H9 (cell line): Measurements from ENCODE around the gene CCM2. TPM values are rescaled to one million over a fixed set of nuclear protein-coding genes. Genes with fewer than 3 reads are reported as not detected.

Experiments used
- DNase-seq: peaks from one replicate; pipeline ENCODE4 v3.0.0-alpha.2; 2017
- H2AFZ ChIP-seq: one replicate; pipeline ENCODE4 v1.6.1; 2013; ENCODE audit warnings: mild to moderate bottlenecking, low read length, control low read depth, moderate library complexity
- H2AK5ac ChIP-seq: 2 replicates; pipeline ENCODE4 v1.6.1; 2013; ENCODE audit warnings: low read length, control low read depth, mixed read lengths; ENCODE audit not compliant: insufficient read length
- H2BK120ac ChIP-seq: one replicate; pipeline ENCODE4 v1.6.1; 2013; ENCODE audit warnings: low read depth, mild to moderate bottlenecking, low read length, control low read depth, inconsistent platforms; ENCODE audit not compliant: poor library complexity, severe bottlenecking
- H2BK12ac ChIP-seq: 2 replicates; pipeline ENCODE4 v1.6.1; 2013; ENCODE audit warnings: low read length, control low read depth, mixed read lengths, low read depth; ENCODE audit not compliant: insufficient read length
- H2BK15ac ChIP-seq: 2 replicates; pipeline ENCODE4 v1.6.1; 2013; ENCODE audit warnings: low read depth, low read length, control low read depth
- H2BK20ac ChIP-seq: one replicate; pipeline ENCODE4 v1.6.1; 2013; ENCODE audit warnings: low read depth, mild to moderate bottlenecking, low read length, control low read depth, inconsistent platforms; ENCODE audit not compliant: poor library complexity, severe bottlenecking
- H2BK5ac ChIP-seq: 2 replicates; pipeline ENCODE4 v1.6.1; 2013; ENCODE audit warnings: low read length, control low read depth, mixed read lengths; ENCODE audit not compliant: insufficient read length
- H3K14ac ChIP-seq: 2 replicates; pipeline ENCODE4 v1.6.1; 2013; ENCODE audit warnings: low read length, control low read depth; ENCODE audit not compliant: insufficient read depth
- H3K18ac ChIP-seq: 2 replicates; pipeline ENCODE4 v1.6.1; 2013; ENCODE audit warnings: low read depth, mild to moderate bottlenecking, mixed read lengths, low read length, control low read depth; ENCODE audit not compliant: insufficient read length
- H3K23ac ChIP-seq: 2 replicates; pipeline ENCODE4 v1.6.1; 2013; ENCODE audit warnings: low read length, control low read depth, mixed read lengths, low read depth; ENCODE audit not compliant: insufficient read length
- H3K23me2 ChIP-seq: 2 replicates; pipeline ENCODE4 v1.6.1; 2013; ENCODE audit warnings: low read depth, mild to moderate bottlenecking, mixed read lengths, low read length, control low read depth; ENCODE audit not compliant: insufficient read length, poor library complexity, severe bottlenecking
- H3K27ac ChIP-seq: 2 replicates; pipeline ENCODE4 v1.5.1; 2013; ENCODE audit warnings: low read length, control low read depth, mixed read lengths, low read depth; ENCODE audit not compliant: insufficient read length
- H3K27me3 ChIP-seq: 2 replicates; pipeline ENCODE4 v1.6.1; 2013; ENCODE audit warnings: low read length, control low read depth, inconsistent platforms; ENCODE audit not compliant: insufficient read depth
- H3K4ac ChIP-seq: 2 replicates; pipeline ENCODE4 v1.6.1; 2013; ENCODE audit warnings: low read depth, mild to moderate bottlenecking, control low read depth, inconsistent platforms, low read length, moderate library complexity
- H3K4me1 ChIP-seq: 2 replicates; pipeline ENCODE4 v1.6.1; 2013; ENCODE audit warnings: low read length, control low read depth, inconsistent platforms; ENCODE audit not compliant: insufficient read depth
- H3K4me2 ChIP-seq: 2 replicates; pipeline ENCODE4 v1.6.1; 2013; ENCODE audit warnings: low read length, control low read depth, mixed read lengths; ENCODE audit not compliant: insufficient read length, insufficient read depth
- H3K56ac ChIP-seq: 2 replicates; pipeline ENCODE4 v1.6.1; 2013; ENCODE audit warnings: low read depth, mild to moderate bottlenecking, mixed read lengths, low read length, control low read depth; ENCODE audit not compliant: insufficient read length
- H3K79me1 ChIP-seq: 2 replicates; pipeline ENCODE4 v1.6.1; 2013; ENCODE audit warnings: low read depth, mild to moderate bottlenecking, moderate library complexity, low read length, control low read depth, inconsistent platforms; ENCODE audit not compliant: insufficient read depth, poor library complexity, severe bottlenecking
- H3K79me2 ChIP-seq: 2 replicates; pipeline ENCODE4 v1.6.1; 2013; ENCODE audit warnings: low read length, control low read depth, inconsistent platforms; ENCODE audit not compliant: insufficient read depth
- H3K9ac ChIP-seq: 2 replicates; pipeline ENCODE4 v1.6.1; 2013; ENCODE audit warnings: low read length, control low read depth, mixed read lengths; ENCODE audit not compliant: insufficient read length; ENCODE audit errors: extremely low read depth
- H3K9me3 ChIP-seq: one replicate; pipeline ENCODE4 v1.6.1; 2013; ENCODE audit warnings: low read depth, low read length, inconsistent platforms; ENCODE audit not compliant: control insufficient read depth
- H3T11ph ChIP-seq: one replicate; pipeline ENCODE4 v1.6.1; 2013; ENCODE audit warnings: mild to moderate bottlenecking, low read length, control low read depth, inconsistent platforms
- H4K20me1 ChIP-seq: one replicate; pipeline ENCODE4 v1.6.1; 2013; ENCODE audit not compliant: control insufficient read depth, insufficient read length, insufficient read depth
- H4K5ac ChIP-seq: 2 replicates; pipeline ENCODE4 v1.6.1; 2013; ENCODE audit warnings: low read depth, mild to moderate bottlenecking, mixed read lengths, low read length, control low read depth; ENCODE audit not compliant: insufficient read length
- H4K8ac ChIP-seq: replicated peaks from 2 replicates; pipeline ENCODE4 v1.6.1; 2013; ENCODE audit warnings: low read length, control low read depth, mixed read lengths, low read depth; ENCODE audit not compliant: insufficient read length
- H4K91ac ChIP-seq: 2 replicates; pipeline ENCODE4 v1.6.1; 2013; ENCODE audit warnings: low read depth, mild to moderate bottlenecking, moderate library complexity, mixed read lengths, low read length, control low read depth; ENCODE audit not compliant: insufficient read length
- H3K27ac Mint-ChIP-seq, 3 experiments: 2 replicates in 2 of 3; 3 replicates in 1 of 3; pipeline ENCODE4 v1.8.0; 2020 to 2021; ENCODE audit warnings: mixed read lengths in 3 of 3, mild to moderate bottlenecking in 1 of 3, moderate library complexity in 1 of 3
- H3K27me3 Mint-ChIP-seq: 2 replicates; pipeline ENCODE4 v1.8.0; 2021; ENCODE audit warnings: low read depth, mild to moderate bottlenecking, moderate library complexity, mixed read lengths
- H3K36me3 Mint-ChIP-seq, 3 experiments: 2 replicates in 2 of 3; 3 replicates in 1 of 3; pipeline ENCODE4 v1.8.0; 2020 to 2021; ENCODE audit warnings: low read depth in 3 of 3, mixed read lengths in 3 of 3; ENCODE audit not compliant: insufficient read depth in 1 of 3
- H3K4me1 Mint-ChIP-seq, 2 experiments: 2 replicates each; pipeline ENCODE4 v1.8.0; 2020; ENCODE audit warnings: mixed read lengths in 2 of 2
- H3K4me3 Mint-ChIP-seq, 2 experiments: 2 replicates in 1 of 2; 3 replicates in 1 of 2; pipeline ENCODE4 v1.8.0; 2020 to 2021; ENCODE audit warnings: mild to moderate bottlenecking in 2 of 2, mixed read lengths in 2 of 2, moderate library complexity in 1 of 2
- H3K9me3 Mint-ChIP-seq, 2 experiments: 2 replicates in 1 of 2; 3 replicates in 1 of 2; pipeline ENCODE4 v1.8.0; 2020; ENCODE audit warnings: mild to moderate bottlenecking in 2 of 2, mixed read lengths in 2 of 2, moderate library complexity in 1 of 2
- WGBS: extraction: QIAGEN DNeasy Blood & Tissue Kit; methylation state at CpG from one replicate; pipeline ENCODE4 v1.1.7; 2013; ENCODE audit warnings: missing lambda C conversion rate, low lambda C conversion rate, mixed read lengths; ENCODE audit not compliant: insufficient read length; ENCODE audit errors: extremely low coverage; 5-methylcytosine and 5-hydroxymethylcytosine counted together
- total RNA-seq: library from RNA; stranded (reverse); gene quantifications from 2 replicates; pipeline ENCODE4 v1.2.1, GENCODE V29; 2021
- TF ChIP-seq, protein P1 (sequence below): fragments of 200-600 bp; sonication (generic); conservative IDR thresholded peaks from 3 replicates; pipeline ENCODE4 v1.8.0; 2021; ENCODE audit warnings: antibody characterized with exemption, mild to moderate bottlenecking

Gene CCM2
- total RNA-seq, 1 experiment from 2014 or later, result 30.4 TPM

DNA sequence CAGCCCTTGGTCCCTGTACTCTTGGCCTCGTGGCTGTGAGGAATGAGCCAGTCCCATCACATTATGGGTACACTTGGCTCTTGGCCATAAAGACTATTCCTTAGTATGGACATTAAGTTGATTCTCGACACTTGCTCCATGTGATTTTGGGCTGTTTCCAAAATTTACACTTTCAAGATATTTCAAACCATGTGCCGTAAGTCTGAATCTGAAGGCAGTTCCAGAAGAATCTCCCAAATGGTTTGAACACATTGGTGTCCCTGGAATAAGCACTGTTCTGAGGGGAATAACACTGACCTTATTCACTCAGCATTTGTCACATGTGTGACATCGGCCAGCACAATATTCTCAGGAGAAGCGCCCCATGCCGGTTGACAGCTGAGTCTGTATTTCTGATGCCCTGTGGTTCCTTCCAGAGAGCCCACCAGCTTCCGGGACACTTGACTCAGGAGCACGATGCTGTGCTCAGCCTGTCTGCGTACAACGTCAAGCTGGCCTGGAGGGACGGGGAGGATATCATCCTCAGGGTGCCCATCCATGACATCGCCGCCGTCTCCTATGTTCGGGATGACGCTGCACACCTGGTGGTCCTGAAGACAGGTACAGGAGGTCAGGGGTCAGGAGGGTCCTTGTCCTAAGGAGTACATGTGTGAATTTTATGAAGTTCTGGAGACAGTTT, 64.2 kb downstream of the CCM2 start:
- no peak overlapping the region for H3K18ac ChIP-seq

More for the DNA sequence above, 64.2 kb downstream of the CCM2 start:
- Histone ChIP-seq H3K9me3 (no peaks in the 10 kb centered on the region), H3K23me2 (no peaks in the 10 kb centered on the region), H3K14ac (no peak overlapping the region), H4K5ac (no peak overlapping the region), H3K4me1 (no peaks in the 10 kb centered on the region), H3K79me1 (no peaks in the 10 kb centered on the region), H2BK5ac (no peak overlapping the region), H4K91ac (no peak overlapping the region), H3K27ac (no peak overlapping the region), H2BK12ac (no peak overlapping the region), H3K9ac (no peak overlapping the region), H2BK15ac (no peak overlapping the region), H3K4me2 (no peak overlapping the region), H2BK20ac (no peak overlapping the region), H3K4ac (no peak overlapping the region), H4K8ac (no peak overlapping the region), H3T11ph (no peak overlapping the region), H2AFZ (no peak overlapping the region), H3K79me2 (no peaks in the 10 kb centered on the region), H2AK5ac (no peak overlapping the region), H3K23ac (no peak overlapping the region), H3K27me3 (no peaks in the 10 kb centered on the region), H2BK120ac (no peak overlapping the region), H4K20me1 (no peaks in the 10 kb centered on the region), H3K56ac (no peak overlapping the region)
- Mint-ChIP-seq H3K4me1 (no peaks in the 10 kb centered on the region), H3K9me3 (no peaks in the 10 kb centered on the region), H3K27ac (no peak overlapping the region), H3K27me3 (no peaks in the 10 kb centered on the region), H3K4me3 (no peak overlapping the region), H3K36me3 (peaks cover 0 to 24% (median 21%) of the 10 kb centered on the region in 3 experiments; a peak in 6 of 7 replicates)
- no peak for DNase-seq
- WGBS, result no CpG with 5 or more reads among the region's 16 CpGs
- TF ChIP-seq, protein P1, sequence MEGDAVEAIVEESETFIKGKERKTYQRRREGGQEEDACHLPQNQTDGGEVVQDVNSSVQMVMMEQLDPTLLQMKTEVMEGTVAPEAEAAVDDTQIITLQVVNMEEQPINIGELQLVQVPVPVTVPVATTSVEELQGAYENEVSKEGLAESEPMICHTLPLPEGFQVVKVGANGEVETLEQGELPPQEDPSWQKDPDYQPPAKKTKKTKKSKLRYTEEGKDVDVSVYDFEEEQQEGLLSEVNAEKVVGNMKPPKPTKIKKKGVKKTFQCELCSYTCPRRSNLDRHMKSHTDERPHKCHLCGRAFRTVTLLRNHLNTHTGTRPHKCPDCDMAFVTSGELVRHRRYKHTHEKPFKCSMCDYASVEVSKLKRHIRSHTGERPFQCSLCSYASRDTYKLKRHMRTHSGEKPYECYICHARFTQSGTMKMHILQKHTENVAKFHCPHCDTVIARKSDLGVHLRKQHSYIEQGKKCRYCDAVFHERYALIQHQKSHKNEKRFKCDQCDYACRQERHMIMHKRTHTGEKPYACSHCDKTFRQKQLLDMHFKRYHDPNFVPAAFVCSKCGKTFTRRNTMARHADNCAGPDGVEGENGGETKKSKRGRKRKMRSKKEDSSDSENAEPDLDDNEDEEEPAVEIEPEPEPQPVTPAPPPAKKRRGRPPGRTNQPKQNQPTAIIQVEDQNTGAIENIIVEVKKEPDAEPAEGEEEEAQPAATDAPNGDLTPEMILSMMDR, result no peak
